HEK293 (cell line): ENCODE results near the gene NHP2.

Experiments
- BCL11B ChIP-seq: fragments of 450-650 bp; formaldehyde crosslinking; IDR thresholded peaks from 2 replicates; pipeline ENCODE4 v1.5.1; 2016; ENCODE audit warnings: low read depth, missing biosample characterization, missing genetic modification characterization
- GLIS1 ChIP-seq: fragments of 450-650 bp; formaldehyde crosslinking; IDR thresholded peaks from 2 replicates; pipeline ENCODE4 v1.5.1; 2016; ENCODE audit warnings: missing biosample characterization, missing genetic modification characterization
- KLF1 ChIP-seq: fragments of 450-650 bp; formaldehyde crosslinking; IDR thresholded peaks from 2 replicates; pipeline ENCODE4 v1.5.1; 2016; ENCODE audit warnings: missing biosample characterization, missing genetic modification characterization
- MEIS1 ChIP-seq: sonication (generic); formaldehyde crosslinking; IDR thresholded peaks from 2 replicates; pipeline ENCODE4 v1.8.1; 2022; ENCODE audit warnings: missing genetic modification reagents, mild to moderate bottlenecking, borderline replicate concordance
- PRDM10 ChIP-seq: fragments of 450-650 bp; formaldehyde crosslinking; IDR thresholded peaks from 2 replicates; pipeline ENCODE4 v1.5.1; 2016; ENCODE audit warnings: missing biosample characterization, missing genetic modification characterization
- REST ChIP-seq: fragments of 450-650 bp; formaldehyde crosslinking; IDR thresholded peaks from 2 replicates; pipeline ENCODE4 v1.5.1; 2016; ENCODE audit warnings: missing biosample characterization, missing genetic modification characterization
- YY2 ChIP-seq: fragments of 450-650 bp; formaldehyde crosslinking; IDR thresholded peaks from 2 replicates; pipeline ENCODE4 v1.5.1; 2016; ENCODE audit warnings: missing biosample characterization, missing genetic modification characterization
- ZBTB48 ChIP-seq: fragments of 450-650 bp; formaldehyde crosslinking; IDR thresholded peaks from 2 replicates; pipeline ENCODE4 v1.5.1; 2016; ENCODE audit warnings: missing biosample characterization, missing genetic modification characterization
- ZBTB8A ChIP-seq: fragments of 450-650 bp; formaldehyde crosslinking; IDR thresholded peaks from 2 replicates; pipeline ENCODE4 v1.5.1; 2016; ENCODE audit warnings: missing biosample characterization, missing genetic modification characterization
- ZFHX2 ChIP-seq: fragments of 450-650 bp; formaldehyde crosslinking; conservative IDR thresholded peaks from 2 replicates; pipeline ENCODE4 v1.5.1; 2016; ENCODE audit warnings: missing biosample characterization, missing genetic modification characterization
- ZNF148 ChIP-seq: fragments of 450-650 bp; formaldehyde crosslinking; IDR thresholded peaks from 2 replicates; pipeline ENCODE4 v1.5.0; 2017; ENCODE audit warnings: missing biosample characterization, missing genetic modification characterization, borderline replicate concordance
- ZNF202 ChIP-seq: fragments of 450-650 bp; formaldehyde crosslinking; IDR thresholded peaks from 2 replicates; pipeline ENCODE4 v1.5.1; 2016; ENCODE audit warnings: missing biosample characterization, missing genetic modification characterization, borderline replicate concordance
- ZNF24 ChIP-seq: fragments of 450-650 bp; formaldehyde crosslinking; IDR thresholded peaks from 2 replicates; pipeline ENCODE4 v1.5.1; 2016; ENCODE audit warnings: missing biosample characterization, missing genetic modification characterization
- ZNF292 ChIP-seq: fragments of 450-650 bp; formaldehyde crosslinking; IDR thresholded peaks from 2 replicates; pipeline ENCODE4 v1.5.1; 2016; ENCODE audit warnings: low read depth, missing biosample characterization, missing genetic modification characterization, borderline replicate concordance
- ZNF426 ChIP-seq: fragments of 450-650 bp; formaldehyde crosslinking; IDR thresholded peaks from 2 replicates; pipeline ENCODE4 v1.5.1; 2017; ENCODE audit warnings: missing biosample characterization, missing genetic modification characterization, mild to moderate bottlenecking, inconsistent platforms, moderate library complexity
- ZNF544 ChIP-seq: fragments of 450-650 bp; formaldehyde crosslinking; IDR thresholded peaks from 2 replicates; pipeline ENCODE4 v1.5.0; 2017; ENCODE audit warnings: missing biosample characterization, missing genetic modification characterization
- ZNF580 ChIP-seq: fragments of 450-650 bp; formaldehyde crosslinking; IDR thresholded peaks from 2 replicates; pipeline ENCODE4 v1.5.1; 2016; ENCODE audit warnings: missing biosample characterization, missing genetic modification characterization
- ZNF621 ChIP-seq: fragments of 450-650 bp; formaldehyde crosslinking; IDR thresholded peaks from 2 replicates; pipeline ENCODE4 v1.5.1; 2017; ENCODE audit warnings: missing biosample characterization, missing genetic modification characterization
- ZNF658 ChIP-seq: fragments of 450-650 bp; formaldehyde crosslinking; IDR thresholded peaks from 2 replicates; pipeline ENCODE4; 2016; ENCODE audit warnings: missing biosample characterization, missing genetic modification characterization
- ZNF692 ChIP-seq: fragments of 450-650 bp; formaldehyde crosslinking; IDR thresholded peaks from 2 replicates; pipeline ENCODE4 v1.5.1; 2016; ENCODE audit warnings: missing biosample characterization, missing genetic modification characterization
- ZNF747 ChIP-seq: fragments of 450-650 bp; formaldehyde crosslinking; IDR thresholded peaks from 2 replicates; pipeline ENCODE4 v1.5.1; 2016; ENCODE audit warnings: missing biosample characterization, missing genetic modification characterization
- ZSCAN18 ChIP-seq: fragments of 450-650 bp; formaldehyde crosslinking; IDR thresholded peaks from 2 replicates; pipeline ENCODE4 v1.5.1; 2016; ENCODE audit warnings: missing biosample characterization, missing genetic modification characterization
- ZSCAN30 ChIP-seq: fragments of 450-650 bp; IDR thresholded peaks from 2 replicates; pipeline ENCODE4 v1.5.1; 2018; ENCODE audit warnings: missing biosample characterization, mild to moderate bottlenecking, missing genetic modification characterization, moderate library complexity
- ZSCAN4 ChIP-seq: fragments of 450-650 bp; formaldehyde crosslinking; IDR thresholded peaks from 2 replicates; pipeline ENCODE4 v1.5.1; 2017; ENCODE audit warnings: missing biosample characterization, missing genetic modification characterization

NHP2 gene

GRCh38 chr5:178163772-178164735 lies 10.4 kb upstream of the NHP2 start (continued):
- TF ChIP-seq ZSCAN18 (tag by site-specific recombination), result no peak
- no peak for TF ChIP-seq ZNF202 (tag by site-specific recombination)
- peak; percentile 93 for TF ChIP-seq ZSCAN30 (tag by site-specific recombination)
- no peak for TF ChIP-seq ZNF148 (tag by site-specific recombination)
- TF ChIP-seq ZNF426 (tag by site-specific recombination), result no peak
- peak; percentile 60 for TF ChIP-seq ZNF24
- TF ChIP-seq ZSCAN4 (tag by site-specific recombination), result no peak
- TF ChIP-seq YY2 (tag by site-specific recombination), result peak; percentile 29; the same call in 1 of the 2 replicates
- TF ChIP-seq MEIS1, result no peak
- no peak for TF ChIP-seq ZNF580 (tag by site-specific recombination)
- TF ChIP-seq ZNF692 (tag by site-specific recombination), result peak; percentile 70
- peak; percentile 47; the same call in 1 of the 2 replicates for TF ChIP-seq PRDM10 (tag by site-specific recombination)
- no peak for TF ChIP-seq REST (tag by site-specific recombination)
- no peak for TF ChIP-seq ZNF747
- no peak for TF ChIP-seq ZNF621 (tag by site-specific recombination)
- TF ChIP-seq GLIS1 (tag by site-specific recombination), result peak; percentile 95
- no peak for TF ChIP-seq ZNF658 (tag by site-specific recombination)
- no peak for TF ChIP-seq ZNF292
- peak; percentile 38; the same call in 1 of the 2 replicates for TF ChIP-seq KLF1 (tag by site-specific recombination)
- peak; percentile 40 for TF ChIP-seq ZFHX2
- peak; percentile 91 for TF ChIP-seq ZBTB8A (tag by site-specific recombination)
- 0 out of 2 replicates have a peak, but pooled peaks have one; percentile 30 for TF ChIP-seq ZNF544
- 0 out of 2 replicates have a peak, but pooled peaks have one; percentile 42 for TF ChIP-seq BCL11B (tag by site-specific recombination)
- TF ChIP-seq ZBTB48 (tag by site-specific recombination), result 0 out of 2 replicates have a peak, but pooled peaks have one; percentile 40
